Liver (tissue), 9 donors: ENCODE data around the gene ROMO1. TPM values are rescaled to one million over a fixed set of nuclear protein-coding genes. Genes with fewer than 3 reads are reported as not detected.

Experiments used
- DNase-seq: peaks from one replicate; pipeline ENCODE4 v3.0.0-alpha.2; 2017; ENCODE audit warnings: low spot score
- H3K27ac ChIP-seq, 2 donors: one replicate each; pipeline ENCODE4 v1.7.0; 2013; ENCODE audit warnings: inconsistent platforms in 2 of 2, low read length in 2 of 2, control low read depth in 1 of 2, low read depth in 1 of 2, mild to moderate bottlenecking in 1 of 2
- H3K27me3 ChIP-seq, 4 donors: one replicate each; pipeline versions ENCODE4 v1.6.1 to v1.7.0; 2013; ENCODE audit warnings: low read length in 3 of 4, inconsistent platforms in 1 of 4, mild to moderate bottlenecking in 1 of 4, moderate library complexity in 1 of 4; ENCODE audit not compliant: control insufficient read depth in 4 of 4, insufficient read depth in 4 of 4
- H3K36me3 ChIP-seq, 4 donors: one replicate each; pipeline versions ENCODE4 v1.6.1 to v1.7.0; 2013; ENCODE audit warnings: low read length in 3 of 4, mild to moderate bottlenecking in 3 of 4, low read depth in 1 of 4, moderate library complexity in 1 of 4; ENCODE audit not compliant: control insufficient read depth in 4 of 4, insufficient read depth in 3 of 4
- H3K4me1 ChIP-seq, 4 donors: one replicate each; pipeline versions ENCODE4 v1.6.1 to v1.7.0; 2013; ENCODE audit warnings: low read length in 3 of 4, mild to moderate bottlenecking in 3 of 4, moderate library complexity in 1 of 4; ENCODE audit not compliant: control insufficient read depth in 4 of 4, insufficient read depth in 4 of 4
- H3K4me3 ChIP-seq, 3 donors: one replicate each; pipeline versions ENCODE4 v1.6.1 to v1.7.0; 2013; ENCODE audit warnings: low read length in 3 of 3, control low read depth in 1 of 3, low read depth in 1 of 3, mild to moderate bottlenecking in 1 of 3
- H3K9ac ChIP-seq, 2 donors: one replicate each; pipeline ENCODE4 v1.7.0; 2013; ENCODE audit warnings: low read length in 2 of 2, mild to moderate bottlenecking in 2 of 2, moderate library complexity in 2 of 2, control low read depth in 1 of 2, low read depth in 1 of 2
- H3K9me3 ChIP-seq, 4 donors: one replicate each; pipeline versions ENCODE4 v1.6.1 to v1.7.0; 2013; ENCODE audit warnings: low read length in 3 of 4; ENCODE audit not compliant: control insufficient read depth in 4 of 4
- EGR1 ChIP-seq, 2 donors: IDR thresholded peaks; 2 replicates each; pipeline ENCODE4 v1.6.1; 2016 to 2018; ENCODE audit warnings: antibody characterized with exemption in 2 of 2, low read depth in 2 of 2
- FOXA1 ChIP-seq: IDR thresholded peaks from 2 replicates; pipeline ENCODE4 v1.6.1; 2016; ENCODE audit warnings: antibody characterized with exemption
- FOXA2 ChIP-seq: IDR thresholded peaks from 2 replicates; pipeline ENCODE4 v1.6.1; 2016; ENCODE audit warnings: antibody characterized with exemption
- GABPA ChIP-seq, 2 donors: IDR thresholded peaks in 1 of 2; conservative IDR thresholded peaks in 1 of 2; 2 replicates each; pipeline ENCODE4 v1.6.1; 2016; ENCODE audit warnings: antibody characterized with exemption in 2 of 2, mild to moderate bottlenecking in 1 of 2, moderate library complexity in 1 of 2
- HNF4A ChIP-seq, 2 donors: conservative IDR thresholded peaks; 2 replicates each; pipeline ENCODE4 v1.6.1; 2016; ENCODE audit warnings: antibody characterized with exemption in 2 of 2, mild to moderate bottlenecking in 2 of 2
- HNF4G ChIP-seq: IDR thresholded peaks from 2 replicates; pipeline ENCODE4 v1.6.1; 2016; ENCODE audit warnings: antibody characterized with exemption
- JUND ChIP-seq, 2 donors: IDR thresholded peaks; 2 replicates each; pipeline ENCODE4 v1.6.1; 2016; ENCODE audit warnings: antibody characterized with exemption in 2 of 2
- NR2F2 ChIP-seq: IDR thresholded peaks from 2 replicates; pipeline ENCODE4 v1.6.1; 2016; ENCODE audit warnings: antibody characterized with exemption
- RAD21 ChIP-seq, 2 donors: IDR thresholded peaks; 2 replicates each; pipeline ENCODE4 v1.6.1; 2016; ENCODE audit warnings: antibody characterized with exemption in 2 of 2, mild to moderate bottlenecking in 2 of 2
- RXRA ChIP-seq, 2 donors: IDR thresholded peaks; 2 replicates each; pipeline ENCODE4 v1.6.1; 2017 to 2018; ENCODE audit warnings: antibody characterized with exemption in 2 of 2, mild to moderate bottlenecking in 1 of 2
- SP1 ChIP-seq: IDR thresholded peaks from 2 replicates; pipeline ENCODE4 v1.6.1; 2018; ENCODE audit warnings: antibody characterized with exemption, mild to moderate bottlenecking
- TAF1 ChIP-seq: conservative IDR thresholded peaks from 2 replicates; pipeline ENCODE4 v1.6.1; 2016; ENCODE audit warnings: antibody characterized with exemption, mild to moderate bottlenecking
- YY1 ChIP-seq: IDR thresholded peaks from 2 replicates; pipeline ENCODE4 v1.6.1; 2016; ENCODE audit warnings: antibody characterized with exemption, mild to moderate bottlenecking
- WGBS: extraction: QIAGEN DNeasy Blood & Tissue Kit; methylation state at CpG from one replicate; pipeline ENCODE4 v1.1.7; 2013; 5-methylcytosine and 5-hydroxymethylcytosine counted together
- polyA plus RNA-seq, 2 donors: library from polyadenylated mRNA; stranded (reverse) in 1 of 2; unstranded in 1 of 2; fragments of 200-250 nt in 1 of 2; fragments of >200 nt in 1 of 2; fragmentation: Nextera tagmentation in 1 of 2; extraction: Ambion mirVana in 1 of 2; gene quantifications; one replicate each; pipeline versions ENCODE4 v1.2.1 to v1.2.3, GENCODE V29; 2013 to 2015
- total RNA-seq, 2 donors: library from RNA; depleted of rRNA; stranded (reverse); fragments of >200 nt; gene quantifications; one replicate each; pipeline ENCODE4 v1.2.3, GENCODE V29; 2014
- TF ChIP-seq, protein P1 (sequence below): fragments of 150-350 bp; IDR thresholded peaks from 2 replicates; pipeline ENCODE4 v1.5.1; 2017; ENCODE audit warnings: improper control_type of control experiment, low read depth, low read length; ENCODE audit not compliant: missing input control
- TF ChIP-seq, protein P2 (sequence below): IDR thresholded peaks from 2 replicates; pipeline ENCODE4 v1.6.1; 2016; ENCODE audit warnings: antibody characterized with exemption
- TF ChIP-seq, protein P3 (sequence below): IDR thresholded peaks from 2 replicates; pipeline ENCODE4 v1.6.1; 2016; ENCODE audit warnings: antibody characterized with exemption
- TF ChIP-seq, protein P4 (sequence below): IDR thresholded peaks from 2 replicates; pipeline ENCODE4 v1.6.1; 2016; ENCODE audit warnings: antibody characterized with exemption, mild to moderate bottlenecking
- TF ChIP-seq, protein P5 (sequence below): IDR thresholded peaks from 2 replicates; pipeline ENCODE4 v1.6.1; 2016; ENCODE audit warnings: antibody characterized with exemption
- donor health status: healthy.
- donor health status: healthy.
- donor health status: healthy.
- donor health status: healthy.
- donor health status: healthy.

ROMO1 gene
- total and polyA plus RNA-seq, 4 donors = 68.4 to 359 (median 147) TPM

DNA sequence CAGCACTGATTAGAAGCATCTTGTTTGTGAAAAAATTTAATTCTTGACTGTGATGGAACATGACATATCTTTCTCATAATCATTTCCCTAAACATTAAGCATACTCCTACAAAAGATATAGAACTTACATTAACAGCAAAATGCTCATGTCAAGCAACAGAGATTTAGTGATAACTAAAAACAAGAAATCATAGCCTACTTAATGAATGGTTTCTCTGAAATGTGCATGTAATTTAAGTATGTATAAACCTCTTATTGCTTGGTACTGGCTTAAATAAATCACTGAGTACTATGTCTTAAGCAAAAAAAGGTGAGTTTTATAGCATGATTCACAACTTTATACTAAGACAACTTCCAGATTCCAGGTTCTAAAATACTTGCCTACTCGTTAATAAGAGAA lies 9.3 kb downstream of the ROMO1 start:
- H3K27me3 ChIP-seq = no peaks in the 10 kb centered on the region
- no peak overlapping the region for H3K9ac ChIP-seq
- 74% methylated on average over 1 of the region's 1 CpG for WGBS
- H3K4me3 ChIP-seq = no peak overlapping the region
- peaks cover 21 to 88% (median 83%) of the 10 kb centered on the region in 4 donors for H3K36me3 ChIP-seq
- H3K9me3 ChIP-seq = no peaks in the 10 kb centered on the region
- no peak overlapping the region for H3K27ac ChIP-seq
- DNase-seq = no peak
- H3K4me1 ChIP-seq = no peaks in the 10 kb centered on the region
- TF ChIP-seq NR2F2 (no peak), HNF4A (conservative IDR thresholded peaks at IDR 0.05) (no peak), JUND (IDR thresholded peaks at IDR 0.05) (no peak), RAD21 (IDR thresholded peaks at IDR 0.05) (no peak), YY1 (no peak), HNF4G (no peak), FOXA2 (no peak), SP1 (no peak), EGR1 (IDR thresholded peaks at IDR 0.05; ENCODE audit: low read depth in 2 of 2) (no peak), TAF1 (no peak)
- TF ChIP-seq, protein P1, sequence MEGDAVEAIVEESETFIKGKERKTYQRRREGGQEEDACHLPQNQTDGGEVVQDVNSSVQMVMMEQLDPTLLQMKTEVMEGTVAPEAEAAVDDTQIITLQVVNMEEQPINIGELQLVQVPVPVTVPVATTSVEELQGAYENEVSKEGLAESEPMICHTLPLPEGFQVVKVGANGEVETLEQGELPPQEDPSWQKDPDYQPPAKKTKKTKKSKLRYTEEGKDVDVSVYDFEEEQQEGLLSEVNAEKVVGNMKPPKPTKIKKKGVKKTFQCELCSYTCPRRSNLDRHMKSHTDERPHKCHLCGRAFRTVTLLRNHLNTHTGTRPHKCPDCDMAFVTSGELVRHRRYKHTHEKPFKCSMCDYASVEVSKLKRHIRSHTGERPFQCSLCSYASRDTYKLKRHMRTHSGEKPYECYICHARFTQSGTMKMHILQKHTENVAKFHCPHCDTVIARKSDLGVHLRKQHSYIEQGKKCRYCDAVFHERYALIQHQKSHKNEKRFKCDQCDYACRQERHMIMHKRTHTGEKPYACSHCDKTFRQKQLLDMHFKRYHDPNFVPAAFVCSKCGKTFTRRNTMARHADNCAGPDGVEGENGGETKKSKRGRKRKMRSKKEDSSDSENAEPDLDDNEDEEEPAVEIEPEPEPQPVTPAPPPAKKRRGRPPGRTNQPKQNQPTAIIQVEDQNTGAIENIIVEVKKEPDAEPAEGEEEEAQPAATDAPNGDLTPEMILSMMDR = no peak
- TF ChIP-seq, protein P2, sequence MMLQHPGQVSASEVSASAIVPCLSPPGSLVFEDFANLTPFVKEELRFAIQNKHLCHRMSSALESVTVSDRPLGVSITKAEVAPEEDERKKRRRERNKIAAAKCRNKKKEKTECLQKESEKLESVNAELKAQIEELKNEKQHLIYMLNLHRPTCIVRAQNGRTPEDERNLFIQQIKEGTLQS = no peak
- TF ChIP-seq, protein P3, sequence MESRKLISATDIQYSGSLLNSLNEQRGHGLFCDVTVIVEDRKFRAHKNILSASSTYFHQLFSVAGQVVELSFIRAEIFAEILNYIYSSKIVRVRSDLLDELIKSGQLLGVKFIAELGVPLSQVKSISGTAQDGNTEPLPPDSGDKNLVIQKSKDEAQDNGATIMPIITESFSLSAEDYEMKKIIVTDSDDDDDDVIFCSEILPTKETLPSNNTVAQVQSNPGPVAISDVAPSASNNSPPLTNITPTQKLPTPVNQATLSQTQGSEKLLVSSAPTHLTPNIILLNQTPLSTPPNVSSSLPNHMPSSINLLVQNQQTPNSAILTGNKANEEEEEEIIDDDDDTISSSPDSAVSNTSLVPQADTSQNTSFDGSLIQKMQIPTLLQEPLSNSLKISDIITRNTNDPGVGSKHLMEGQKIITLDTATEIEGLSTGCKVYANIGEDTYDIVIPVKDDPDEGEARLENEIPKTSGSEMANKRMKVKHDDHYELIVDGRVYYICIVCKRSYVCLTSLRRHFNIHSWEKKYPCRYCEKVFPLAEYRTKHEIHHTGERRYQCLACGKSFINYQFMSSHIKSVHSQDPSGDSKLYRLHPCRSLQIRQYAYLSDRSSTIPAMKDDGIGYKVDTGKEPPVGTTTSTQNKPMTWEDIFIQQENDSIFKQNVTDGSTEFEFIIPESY = no peak
- TF ChIP-seq, protein P4, sequence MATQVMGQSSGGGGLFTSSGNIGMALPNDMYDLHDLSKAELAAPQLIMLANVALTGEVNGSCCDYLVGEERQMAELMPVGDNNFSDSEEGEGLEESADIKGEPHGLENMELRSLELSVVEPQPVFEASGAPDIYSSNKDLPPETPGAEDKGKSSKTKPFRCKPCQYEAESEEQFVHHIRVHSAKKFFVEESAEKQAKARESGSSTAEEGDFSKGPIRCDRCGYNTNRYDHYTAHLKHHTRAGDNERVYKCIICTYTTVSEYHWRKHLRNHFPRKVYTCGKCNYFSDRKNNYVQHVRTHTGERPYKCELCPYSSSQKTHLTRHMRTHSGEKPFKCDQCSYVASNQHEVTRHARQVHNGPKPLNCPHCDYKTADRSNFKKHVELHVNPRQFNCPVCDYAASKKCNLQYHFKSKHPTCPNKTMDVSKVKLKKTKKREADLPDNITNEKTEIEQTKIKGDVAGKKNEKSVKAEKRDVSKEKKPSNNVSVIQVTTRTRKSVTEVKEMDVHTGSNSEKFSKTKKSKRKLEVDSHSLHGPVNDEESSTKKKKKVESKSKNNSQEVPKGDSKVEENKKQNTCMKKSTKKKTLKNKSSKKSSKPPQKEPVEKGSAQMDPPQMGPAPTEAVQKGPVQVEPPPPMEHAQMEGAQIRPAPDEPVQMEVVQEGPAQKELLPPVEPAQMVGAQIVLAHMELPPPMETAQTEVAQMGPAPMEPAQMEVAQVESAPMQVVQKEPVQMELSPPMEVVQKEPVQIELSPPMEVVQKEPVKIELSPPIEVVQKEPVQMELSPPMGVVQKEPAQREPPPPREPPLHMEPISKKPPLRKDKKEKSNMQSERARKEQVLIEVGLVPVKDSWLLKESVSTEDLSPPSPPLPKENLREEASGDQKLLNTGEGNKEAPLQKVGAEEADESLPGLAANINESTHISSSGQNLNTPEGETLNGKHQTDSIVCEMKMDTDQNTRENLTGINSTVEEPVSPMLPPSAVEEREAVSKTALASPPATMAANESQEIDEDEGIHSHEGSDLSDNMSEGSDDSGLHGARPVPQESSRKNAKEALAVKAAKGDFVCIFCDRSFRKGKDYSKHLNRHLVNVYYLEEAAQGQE = no peak

DNA sequence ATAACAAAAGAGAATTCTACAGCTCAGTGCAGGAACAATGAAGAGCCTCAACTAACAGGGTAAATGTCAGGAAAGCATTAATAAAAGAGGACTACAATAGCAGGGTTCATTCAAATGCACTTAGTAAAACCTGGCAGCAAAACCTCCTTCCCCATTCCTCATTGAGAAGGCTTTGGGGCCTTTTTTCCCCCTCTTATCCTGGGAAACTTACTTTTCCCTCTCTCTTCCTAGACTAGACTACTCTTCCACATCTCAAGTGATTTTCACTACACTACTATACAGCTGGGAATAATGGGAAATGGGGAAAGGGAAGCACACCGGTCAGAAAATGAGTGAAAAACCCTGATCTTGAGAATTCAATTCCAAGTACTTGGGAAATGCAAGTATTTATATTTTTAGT lies 10.1 kb downstream of the ROMO1 start:
- no peaks in the 10 kb centered on the region for H3K27me3 ChIP-seq
- H3K9ac ChIP-seq = no peak overlapping the region
- no peak overlapping the region for H3K27ac ChIP-seq
- H3K36me3 ChIP-seq = peaks cover 24 to 88% (median 83%) of the 10 kb centered on the region in 4 donors
- DNase-seq = no peak
- 92% methylated on average over 1 of the region's 1 CpG for WGBS
- no peaks in the 10 kb centered on the region for H3K4me1 ChIP-seq
- TF ChIP-seq EGR1 (IDR thresholded peaks at IDR 0.05; ENCODE audit: low read depth in 2 of 2) = no peak
- no peak for TF ChIP-seq RXRA (IDR thresholded peaks at IDR 0.05)
- TF ChIP-seq, protein P1 = no peak
- no peak for TF ChIP-seq GABPA (IDR thresholded peaks at IDR 0.05 in 1 of 2, conservative IDR thresholded peaks at IDR 0.05 in 1 of 2)
- no peak for TF ChIP-seq HNF4A (conservative IDR thresholded peaks at IDR 0.05)
- TF ChIP-seq FOXA2 = no peak
- no peak for TF ChIP-seq FOXA1
- TF ChIP-seq, protein P5, sequence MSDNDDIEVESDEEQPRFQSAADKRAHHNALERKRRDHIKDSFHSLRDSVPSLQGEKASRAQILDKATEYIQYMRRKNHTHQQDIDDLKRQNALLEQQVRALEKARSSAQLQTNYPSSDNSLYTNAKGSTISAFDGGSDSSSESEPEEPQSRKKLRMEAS = no peak
- no peak for TF ChIP-seq HNF4G
- no peak for TF ChIP-seq NR2F2
- no peak for TF ChIP-seq RAD21 (IDR thresholded peaks at IDR 0.05)
- TF ChIP-seq, protein P4 = no peak
- H3K4me3 ChIP-seq = no peak overlapping the region
- H3K9me3 ChIP-seq = no peaks in the 10 kb centered on the region
